Amniotic epithelial cell (primary cell): ENCODE results near the gene CHD2.

Source experiments
- DNase-seq: peaks from one replicate; pipeline ENCODE4 v3.0.0-alpha.2; 2010; ENCODE audit warnings: low read depth

Gene CHD2

GRCh38 chr15:92932946-92933649 is 33.0 kb downstream of the CHD2 start:
- DNase-seq: no peak

GRCh38 chr15:92933831-92934230 is 33.7 kb downstream of the CHD2 start:
- DNase-seq: no peak

GRCh38 chr15:92934716-92935115 is 34.6 kb downstream of the CHD2 start:
- DNase-seq: no peak

- DNase-seq: no peak
Observed at GRCh38 chr15:92936138-92936537, 36.0 kb downstream of the CHD2 start.

- DNase-seq: no peak
Observed at GRCh38 chr15:92936693-92937092, 36.6 kb downstream of the CHD2 start.

GRCh38 chr15:92937901-92938300 is 37.8 kb downstream of the CHD2 start:
- no peak for DNase-seq

- no peak for DNase-seq
Observed at GRCh38 chr15:92938387-92938786, 38.3 kb downstream of the CHD2 start.

- no peak for DNase-seq
Observed at GRCh38 chr15:92941668-92942067, 41.5 kb downstream of the CHD2 start.

GRCh38 chr15:92942706-92943105 is 42.6 kb downstream of the CHD2 start:
- no peak for DNase-seq

- no peak for DNase-seq
Observed at GRCh38 chr15:92943581-92943980, 43.5 kb downstream of the CHD2 start.

- DNase-seq: no peak
Observed at GRCh38 chr15:92944946-92945521, 44.9 kb downstream of the CHD2 start.

GRCh38 chr15:92947071-92947730 is 47.1 kb downstream of the CHD2 start:
- no peak for DNase-seq

GRCh38 chr15:92949604-92950249 is 49.6 kb downstream of the CHD2 start:
- DNase-seq: no peak

GRCh38 chr15:92951800-92952457 is 51.8 kb downstream of the CHD2 start:
- no peak for DNase-seq

GRCh38 chr15:92952458-92952850 is 52.3 kb downstream of the CHD2 start:
- DNase-seq: no peak

GRCh38 chr15:92953566-92953965 is 53.4 kb downstream of the CHD2 start:
- no peak for DNase-seq

GRCh38 chr15:92954002-92954401 is 53.9 kb downstream of the CHD2 start:
- no peak for DNase-seq

GRCh38 chr15:92954578-92954977 is 54.5 kb downstream of the CHD2 start:
- DNase-seq: peak; percentile 43

GRCh38 chr15:92955706-92956105 is 55.6 kb downstream of the CHD2 start:
- no peak for DNase-seq

GRCh38 chr15:92958105-92958504 is 58.0 kb downstream of the CHD2 start:
- peak; percentile 72 for DNase-seq

GRCh38 chr15:92959219-92959618 is 59.1 kb downstream of the CHD2 start:
- no peak for DNase-seq

- DNase-seq: no peak
Observed at GRCh38 chr15:92960996-92961681, 61.0 kb downstream of the CHD2 start.
